WI38 (cell line): ENCODE results near the gene PEX1.

Experiments
- H3K4me3 ChIP-seq: 2 replicates; pipeline ENCODE4 v1.5.1; 2011; ENCODE audit warnings: low read depth, mild to moderate bottlenecking, control low read depth, low read length
- CTCF ChIP-seq: IDR thresholded peaks from 2 replicates; pipeline ENCODE4 v1.5.1; 2012; ENCODE audit warnings: low read depth, mild to moderate bottlenecking, control low read depth, low read length

PEX1 gene

GRCh38 chr7:92504563-92504962 is 23.8 kb downstream of the PEX1 start:
- TF ChIP-seq CTCF = no peak
- H3K4me3 ChIP-seq = no peak overlapping the region

GRCh38 chr7:92503767-92504166 is 24.6 kb downstream of the PEX1 start:
- H3K4me3 ChIP-seq = no peak overlapping the region
- no peak for TF ChIP-seq CTCF

GRCh38 chr7:92498557-92498956 is 29.8 kb downstream of the PEX1 start:
- TF ChIP-seq CTCF = no peak
- no peak overlapping the region for H3K4me3 ChIP-seq

DNA sequence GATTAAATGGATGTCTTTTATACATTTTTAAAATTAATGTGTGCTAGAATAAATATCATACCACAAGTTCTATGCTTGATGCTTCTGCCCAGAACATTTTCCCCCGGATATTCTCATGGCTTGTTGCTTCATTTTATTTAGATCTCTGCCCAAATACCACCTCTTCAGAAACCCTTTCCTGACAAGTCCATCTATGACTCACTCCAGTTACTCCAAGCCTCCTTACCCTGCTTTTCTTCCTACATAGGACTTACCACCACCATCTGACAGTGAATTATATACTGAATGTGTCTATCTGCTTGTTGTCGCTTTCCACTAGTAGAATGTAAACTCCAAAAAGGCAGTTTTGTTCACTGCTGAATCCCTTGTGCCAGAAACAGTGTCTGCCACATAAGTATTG is 31.4 kb downstream of the PEX1 start:
- TF ChIP-seq CTCF = no peak
- no peak overlapping the region for H3K4me3 ChIP-seq

DNA sequence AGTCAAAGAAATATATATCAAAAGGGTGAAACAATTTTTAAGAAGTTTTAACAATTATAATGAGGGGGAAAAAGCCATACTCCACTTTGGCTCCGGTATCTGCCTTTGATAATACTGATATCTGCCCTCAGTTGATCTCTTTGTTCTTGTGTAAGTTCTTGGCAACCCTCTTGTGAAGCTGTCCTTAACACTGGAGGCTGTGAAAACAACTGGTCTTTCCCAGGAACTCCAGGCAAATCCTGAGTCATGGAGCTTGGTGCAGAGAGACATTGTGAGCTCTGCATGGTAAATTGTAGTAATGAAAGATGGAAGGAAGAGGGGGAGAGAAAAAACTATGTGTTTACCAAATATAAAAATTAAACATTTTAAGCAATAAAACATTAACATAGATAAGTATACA is 38.7 kb downstream of the PEX1 start:
- H3K4me3 ChIP-seq = no peak overlapping the region
- TF ChIP-seq CTCF = no peak

DNA sequence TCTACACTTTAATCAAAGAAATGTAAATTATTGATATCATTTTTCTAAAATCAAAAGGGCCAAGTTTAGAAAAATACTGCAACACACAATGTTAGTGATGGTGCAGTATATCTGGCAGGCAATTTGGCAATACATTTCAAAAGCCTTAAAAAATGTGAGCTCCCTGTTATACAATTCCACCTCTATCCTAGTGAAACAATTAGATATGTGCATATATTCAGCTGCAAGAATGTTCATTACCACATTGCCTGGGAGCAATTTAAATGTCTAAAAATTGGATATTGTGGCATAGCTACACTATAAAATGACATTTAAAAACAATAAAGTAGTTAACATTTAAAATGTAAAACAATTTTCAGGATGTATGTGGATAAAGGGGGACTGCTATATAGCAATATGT is 40.5 kb downstream of the PEX1 start:
- H3K4me3 ChIP-seq = no peak overlapping the region
- no peak for TF ChIP-seq CTCF

GRCh38 chr7:92485974-92486373 is 42.3 kb downstream of the PEX1 start:
- H3K4me3 ChIP-seq = no peak overlapping the region
- no peak for TF ChIP-seq CTCF
